Trophoblast cell (in vitro differentiated cells and primary cell): Measurements from ENCODE around the gene SIMC1.
"Not testable (repeated sequence)": the region's sequence is repeated elsewhere in the genome, so short reads cannot be mapped to it uniquely, and the experiment has no call there.

Experiments
- DNase-seq, 2 donors: peaks; one replicate each; pipeline ENCODE4 v3.0.0-alpha.2; 2016
- H2AFZ ChIP-seq: 2 replicates; pipeline ENCODE4 v1.6.1; 2013; ENCODE audit warnings: low read length, moderate library complexity, mild to moderate bottlenecking; ENCODE audit not compliant: insufficient read depth, poor library complexity
- H2AK5ac ChIP-seq: 2 replicates; pipeline ENCODE4 v1.6.1; 2013; ENCODE audit warnings: mild to moderate bottlenecking, low read length
- H2BK120ac ChIP-seq: 2 replicates; pipeline ENCODE4 v1.6.1; 2013; ENCODE audit warnings: low read length, mild to moderate bottlenecking, moderate library complexity; ENCODE audit not compliant: insufficient read depth, poor library complexity
- H2BK12ac ChIP-seq: 2 replicates; pipeline ENCODE4 v1.6.1; 2013; ENCODE audit warnings: mild to moderate bottlenecking, low read length, moderate library complexity
- H2BK5ac ChIP-seq: 2 replicates; pipeline ENCODE4 v1.6.1; 2013; ENCODE audit warnings: low read length, low read depth, moderate library complexity, mild to moderate bottlenecking; ENCODE audit not compliant: poor library complexity
- H3K14ac ChIP-seq: 2 replicates; pipeline ENCODE4 v1.6.1; 2013; ENCODE audit warnings: mild to moderate bottlenecking, low read length
- H3K18ac ChIP-seq: 2 replicates; pipeline ENCODE4 v1.6.1; 2013; ENCODE audit warnings: mild to moderate bottlenecking, low read length
- H3K23ac ChIP-seq: 2 replicates; pipeline ENCODE4 v1.6.1; 2013; ENCODE audit warnings: low read length
- H3K27ac ChIP-seq: 2 replicates; pipeline ENCODE4 v1.5.1; 2013; ENCODE audit warnings: low read depth, mild to moderate bottlenecking, inconsistent platforms, low read length, moderate library complexity
- H3K27me3 ChIP-seq: 2 replicates; pipeline ENCODE4 v1.6.1; 2013; ENCODE audit warnings: inconsistent platforms, mild to moderate bottlenecking, low read length, moderate library complexity; ENCODE audit not compliant: insufficient read depth
- H3K36me3 ChIP-seq, 2 experiments: 1 replicate in 1 of 2; 2 replicates in 1 of 2; pipeline ENCODE4 v1.6.1; 2013; ENCODE audit warnings: low read length in 2 of 2, mild to moderate bottlenecking in 2 of 2, moderate library complexity in 1 of 2; ENCODE audit not compliant: insufficient read depth in 2 of 2, control insufficient read depth in 1 of 2
- H3K4ac ChIP-seq: 2 replicates; pipeline ENCODE4 v1.6.1; 2013; ENCODE audit warnings: low read depth, mild to moderate bottlenecking, low read length, moderate library complexity
- H3K4me1 ChIP-seq, 2 experiments: 1 replicate in 1 of 2; 2 replicates in 1 of 2; pipeline ENCODE4 v1.6.1; 2013; ENCODE audit warnings: low read length in 2 of 2, mild to moderate bottlenecking in 2 of 2, moderate library complexity in 1 of 2; ENCODE audit not compliant: insufficient read depth in 2 of 2, control insufficient read depth in 1 of 2
- H3K4me2 ChIP-seq: 2 replicates; pipeline ENCODE4 v1.6.1; 2013; ENCODE audit warnings: inconsistent platforms, mild to moderate bottlenecking, low read length, moderate library complexity
- H3K4me3 ChIP-seq: 2 replicates; pipeline ENCODE4 v1.5.1; 2013; ENCODE audit warnings: mild to moderate bottlenecking, low read depth, low read length, inconsistent platforms
- H3K79me1 ChIP-seq: one replicate; pipeline ENCODE4 v1.6.1; 2013; ENCODE audit warnings: low read length
- H3K79me2 ChIP-seq: 2 replicates; pipeline ENCODE4 v1.6.1; 2013; ENCODE audit warnings: low read length, mild to moderate bottlenecking; ENCODE audit not compliant: control insufficient read depth, insufficient read depth, poor library complexity
- H3K9ac ChIP-seq: 2 replicates; pipeline ENCODE4 v1.6.1; 2013; ENCODE audit warnings: mild to moderate bottlenecking, low read length
- H3K9me3 ChIP-seq: 2 replicates; pipeline ENCODE4 v1.6.1; 2013; ENCODE audit warnings: low read depth, mild to moderate bottlenecking, control low read depth, inconsistent platforms, low read length; ENCODE audit not compliant: insufficient read depth
- H4K12ac ChIP-seq: 2 replicates; pipeline ENCODE4 v1.6.1; 2013; ENCODE audit warnings: low read depth, mild to moderate bottlenecking, low read length, moderate library complexity
- H4K8ac ChIP-seq: 2 replicates; pipeline ENCODE4 v1.6.1; 2013; ENCODE audit warnings: low read depth, mild to moderate bottlenecking, low read length, moderate library complexity
- H4K91ac ChIP-seq: one replicate; pipeline ENCODE4 v1.6.1; 2013; ENCODE audit warnings: low read depth, mild to moderate bottlenecking, low read length, moderate library complexity
- WGBS: extraction: QIAGEN DNeasy Blood & Tissue Kit; methylation state at CpG from one replicate; pipeline ENCODE4 v1.1.7; 2013; ENCODE audit warnings: missing lambda C conversion rate; ENCODE audit not compliant: insufficient read length, insufficient coverage; ENCODE audit errors: extremely low coverage; 5-methylcytosine and 5-hydroxymethylcytosine counted together

Gene SIMC1

GRCh38 chr5:176260682-176261081, 22.5 kb downstream of the SIMC1 start:
- H4K8ac ChIP-seq, H3K4ac ChIP-seq, H3K9me3 ChIP-seq, H2AK5ac ChIP-seq, H3K27me3 ChIP-seq, H3K27ac ChIP-seq, H3K4me1 ChIP-seq, H2BK5ac ChIP-seq, H3K9ac ChIP-seq, DNase-seq, H2BK120ac ChIP-seq, H3K4me3 ChIP-seq, H3K79me1 ChIP-seq, H4K12ac ChIP-seq, H3K14ac ChIP-seq, H2AFZ ChIP-seq, H3K36me3 ChIP-seq, H3K18ac ChIP-seq, H4K91ac ChIP-seq, H3K4me2 ChIP-seq, H3K79me2 ChIP-seq, H2BK12ac ChIP-seq, H3K23ac ChIP-seq: not testable (repeated sequence)
- no CpG with 5 or more reads among the region's 5 CpGs for WGBS

DNA sequence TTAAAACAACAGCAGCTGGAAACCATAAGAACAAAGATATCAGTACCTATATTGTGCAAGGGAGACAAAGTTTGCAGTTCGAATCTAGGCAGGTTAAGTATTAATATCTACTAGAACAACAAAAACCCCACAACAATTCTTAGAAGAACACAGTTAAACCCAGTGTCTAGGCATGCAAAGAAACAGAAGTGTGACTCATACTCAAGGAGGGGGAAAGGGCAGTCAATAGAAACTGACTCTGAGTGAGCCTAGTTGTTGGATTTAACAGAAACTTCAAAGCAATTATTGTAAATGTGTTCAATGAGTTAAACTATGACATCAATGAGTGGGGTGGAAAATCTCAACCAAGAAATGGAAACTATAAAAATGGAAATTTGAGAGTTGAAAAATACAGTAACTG, 28.2 kb downstream of the SIMC1 start:
- not testable (repeated sequence) for H2AK5ac ChIP-seq, H3K79me2 ChIP-seq, H3K27me3 ChIP-seq, H3K23ac ChIP-seq, H2AFZ ChIP-seq, H3K18ac ChIP-seq, H2BK12ac ChIP-seq, H3K9me3 ChIP-seq, H3K14ac ChIP-seq, H4K91ac ChIP-seq, H3K9ac ChIP-seq, H3K79me1 ChIP-seq, H3K4ac ChIP-seq, H3K4me2 ChIP-seq, H3K4me3 ChIP-seq, H2BK5ac ChIP-seq, H2BK120ac ChIP-seq, H3K36me3 ChIP-seq, DNase-seq, H4K12ac ChIP-seq, H3K27ac ChIP-seq, H3K4me1 ChIP-seq, H4K8ac ChIP-seq
- no CpG with 5 or more reads among the region's 1 CpG for WGBS

DNA sequence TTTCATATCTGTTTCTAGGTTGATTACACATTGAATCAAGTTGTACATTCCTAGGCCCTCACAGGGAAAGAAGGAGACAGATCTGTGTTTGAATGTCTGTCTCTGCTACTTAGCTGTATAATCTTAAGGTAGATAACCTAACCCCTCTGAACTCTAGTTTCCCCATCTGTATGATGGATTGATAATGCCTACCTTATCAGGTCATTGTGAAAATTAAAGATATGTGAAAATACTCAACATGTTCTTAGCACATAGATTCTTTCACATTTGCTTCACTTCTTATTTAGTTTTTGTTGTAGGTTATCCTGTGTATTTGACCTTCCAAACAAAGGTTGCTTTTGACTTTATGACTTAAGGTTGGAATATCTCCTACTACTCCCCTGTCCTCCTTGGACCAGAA, 50.8 kb downstream of the SIMC1 start:
- not testable (repeated sequence) for H3K23ac ChIP-seq, H3K4ac ChIP-seq, H3K79me2 ChIP-seq, H3K9me3 ChIP-seq, H3K27me3 ChIP-seq, H4K8ac ChIP-seq, H2BK120ac ChIP-seq, H3K4me1 ChIP-seq, H3K14ac ChIP-seq, H3K4me2 ChIP-seq, H3K79me1 ChIP-seq, H3K18ac ChIP-seq, H3K36me3 ChIP-seq, H4K91ac ChIP-seq, DNase-seq, H2AK5ac ChIP-seq, H4K12ac ChIP-seq, H3K9ac ChIP-seq, H2AFZ ChIP-seq, H3K27ac ChIP-seq, H2BK5ac ChIP-seq, H2BK12ac ChIP-seq, H3K4me3 ChIP-seq

- H3K79me2 ChIP-seq, H3K36me3 ChIP-seq, H3K9ac ChIP-seq, H4K91ac ChIP-seq, H3K23ac ChIP-seq, H3K4me2 ChIP-seq, H2BK5ac ChIP-seq, H2BK120ac ChIP-seq, H4K12ac ChIP-seq, H4K8ac ChIP-seq, H3K4ac ChIP-seq, H2AK5ac ChIP-seq, H3K27me3 ChIP-seq, H3K4me1 ChIP-seq, H3K9me3 ChIP-seq, H2BK12ac ChIP-seq, H3K14ac ChIP-seq, H2AFZ ChIP-seq, H3K18ac ChIP-seq, DNase-seq, H3K27ac ChIP-seq, H3K79me1 ChIP-seq: not testable (repeated sequence)
- no CpG with 5 or more reads among the region's 14 CpGs for WGBS
- peak overlapping the region; percentile 7 for H3K4me3 ChIP-seq
These were observed 52.0 kb downstream of the SIMC1 start for GRCh38 chr5:176290057-176290840.
